ENCODE results near the gene DCTN5. TPM values are rescaled to one million over a fixed set of nuclear protein-coding genes. Genes with fewer than 3 reads are reported as not detected.

The DCTN5 gene
- total RNA-seq, 1 experiment from 2014 or later: 46.1 TPM

Other genes with a start within 250 kb of the DCTN5 start
- 10.5 and 13.6 TPM in 2 replicates for gene COG7, start 188.3 kb upstream of the DCTN5 start, total RNA-seq (2014; rRNA removed; shearing (Covaris generic))
- 10.0 and 15.3 TPM in 2 replicates for gene GGA2, start 131.0 kb upstream of the DCTN5 start, total RNA-seq (2014; rRNA removed; shearing (Covaris generic))
- 51.3 and 60.9 TPM in 2 replicates for gene EARS2, start 84.1 kb upstream of the DCTN5 start, total RNA-seq (2014; rRNA removed; shearing (Covaris generic))
- 84.2 and 99.9 TPM in 2 replicates for gene UBFD1, start 83.7 kb upstream of the DCTN5 start, total RNA-seq (2014; rRNA removed; shearing (Covaris generic))
- 175 and 208 TPM in 2 replicates for gene NDUFAB1, start 45.1 kb upstream of the DCTN5 start, total RNA-seq (2014; rRNA removed; shearing (Covaris generic))
- 12.9 and 13.5 TPM in 2 replicates for gene PALB2, start 156 bp upstream of the DCTN5 start, total RNA-seq (2014; rRNA removed; shearing (Covaris generic))
- 62.4 and 63.8 TPM in 2 replicates for gene PLK1, start 37.4 kb downstream of the DCTN5 start, total RNA-seq (2014; rRNA removed; shearing (Covaris generic))
- gene ERN2, start 71.8 kb downstream of the DCTN5 start, total RNA-seq (2014; rRNA removed; shearing (Covaris generic)): 0.11 TPM in 1 of 2 replicates, not detected in the other
- gene CHP2, start 113.6 kb downstream of the DCTN5 start, total RNA-seq (2014; rRNA removed; shearing (Covaris generic)): not detected in 2 replicates
- gene PRKCB, start 194.5 kb downstream of the DCTN5 start, total RNA-seq (2014; rRNA removed; shearing (Covaris generic)): 2.2 and 3.6 TPM in 2 replicates